ENCODE data around the gene RABGAP1L.

Gene RABGAP1L

DNA sequence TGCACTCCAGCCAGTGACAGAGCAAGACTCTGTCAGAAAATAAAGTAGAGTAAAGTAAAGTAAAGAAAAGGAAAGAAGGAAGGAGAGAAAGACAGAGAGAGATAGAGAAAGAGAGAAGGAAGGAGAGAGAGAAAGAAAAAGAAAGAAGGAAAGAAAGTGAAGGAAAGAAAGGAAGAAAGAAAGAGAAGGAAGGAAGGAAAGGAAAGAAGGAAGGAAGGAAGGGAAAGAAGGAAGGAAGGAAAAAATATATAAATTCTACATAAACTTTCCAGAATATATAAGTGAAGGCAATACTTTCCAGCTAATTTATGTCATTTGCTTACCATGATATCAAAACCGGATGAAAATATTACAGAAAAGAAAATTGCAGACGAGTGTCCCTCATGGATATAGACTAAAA is 216.7 kb downstream of the RABGAP1L start:
- H3K4me3 ChIP-seq, result no peak overlapping the region
- H3K9me3 ChIP-seq (ENCODE audit: low read depth, low read length), result no peaks in the 10 kb centered on the region
- DNase-seq (ENCODE audit: low read depth, low spot score), result no peak
- H3K36me3 ChIP-seq (ENCODE audit: insufficient read depth, low read length), result no peaks in the 10 kb centered on the region
- no peak overlapping the region for H3K9ac ChIP-seq (ENCODE audit: insufficient read length)
- H3K27ac ChIP-seq, result no peak overlapping the region
- TF ChIP-seq EZH2 (IDR thresholded peaks at IDR 0.05) (no peak), FOXP2 (optimal IDR thresholded peaks at IDR 0.05; ENCODE audit: control extremely low read depth, extremely low read length, insufficient read depth) (no peak), POLR2AphosphoS5 (IDR thresholded peaks at IDR 0.05; ENCODE audit: borderline replicate concordance, low read depth, low read length) (no peak)

DNA sequence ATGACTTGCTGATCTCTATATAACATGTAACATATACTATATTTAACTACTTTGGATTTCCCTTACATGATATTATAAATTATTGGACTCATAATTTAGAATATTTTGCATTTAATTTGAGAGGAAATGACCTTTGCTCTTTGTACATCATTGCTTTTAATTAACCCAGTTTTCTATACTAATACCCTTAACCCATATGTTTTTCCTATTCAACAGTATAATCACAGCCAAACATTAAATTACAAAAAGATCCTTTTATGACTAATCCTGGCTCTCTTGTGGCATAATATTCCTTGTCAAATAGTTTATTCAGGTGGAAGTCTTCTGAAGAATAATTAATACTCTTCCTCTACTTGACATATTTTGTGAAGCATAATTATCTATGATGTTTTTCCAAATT is 232.4 kb downstream of the RABGAP1L start:
- Histone ChIP-seq H3K4me3 (no peak overlapping the region), H3K9me3 (ENCODE audit: low read depth, low read length) (no peaks in the 10 kb centered on the region), H3K36me3 (ENCODE audit: insufficient read depth, low read length) (no peaks in the 10 kb centered on the region), H3K27ac (no peak overlapping the region), H3K9ac (ENCODE audit: insufficient read length) (no peak overlapping the region)
- DNase-seq (ENCODE audit: low read depth, low spot score), result no peak
- no peak for TF ChIP-seq FOXP2 (optimal IDR thresholded peaks at IDR 0.05; ENCODE audit: control extremely low read depth, extremely low read length, insufficient read depth)
- no peak for TF ChIP-seq EZH2 (IDR thresholded peaks at IDR 0.05)
- no peak for TF ChIP-seq POLR2AphosphoS5 (IDR thresholded peaks at IDR 0.05; ENCODE audit: borderline replicate concordance, low read depth, low read length)

DNA sequence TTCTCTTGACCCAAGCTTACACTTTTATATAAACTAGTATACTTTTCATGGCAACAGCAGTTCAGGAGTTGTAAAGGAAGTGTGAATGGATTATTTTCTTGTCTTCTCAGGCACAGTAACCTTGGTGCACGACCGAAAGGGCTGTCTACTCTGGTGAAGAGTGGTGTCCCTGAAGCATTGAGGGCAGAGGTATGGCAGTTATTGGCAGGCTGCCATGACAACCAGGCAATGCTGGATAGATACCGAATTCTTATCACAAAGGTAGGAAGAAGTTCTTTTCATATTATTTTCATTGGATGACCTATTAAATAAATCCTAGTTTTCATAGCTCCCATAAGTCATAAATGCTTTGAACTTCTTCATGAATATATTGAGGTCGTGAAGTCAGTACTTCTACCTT is 234.6 kb downstream of the RABGAP1L start:
- TF ChIP-seq EZH2 (IDR thresholded peaks at IDR 0.05) (no peak), FOXP2 (optimal IDR thresholded peaks at IDR 0.05; ENCODE audit: control extremely low read depth, extremely low read length, insufficient read depth) (no peak), POLR2AphosphoS5 (IDR thresholded peaks at IDR 0.05; ENCODE audit: borderline replicate concordance, low read depth, low read length) (no peak)
- DNase-seq (ENCODE audit: low read depth, low spot score), result no peak
- Histone ChIP-seq H3K27ac (no peak overlapping the region), H3K9ac (ENCODE audit: insufficient read length) (no peak overlapping the region), H3K9me3 (ENCODE audit: low read depth, low read length) (no peaks in the 10 kb centered on the region), H3K36me3 (ENCODE audit: insufficient read depth, low read length) (no peaks in the 10 kb centered on the region), H3K4me3 (no peak overlapping the region)

DNA sequence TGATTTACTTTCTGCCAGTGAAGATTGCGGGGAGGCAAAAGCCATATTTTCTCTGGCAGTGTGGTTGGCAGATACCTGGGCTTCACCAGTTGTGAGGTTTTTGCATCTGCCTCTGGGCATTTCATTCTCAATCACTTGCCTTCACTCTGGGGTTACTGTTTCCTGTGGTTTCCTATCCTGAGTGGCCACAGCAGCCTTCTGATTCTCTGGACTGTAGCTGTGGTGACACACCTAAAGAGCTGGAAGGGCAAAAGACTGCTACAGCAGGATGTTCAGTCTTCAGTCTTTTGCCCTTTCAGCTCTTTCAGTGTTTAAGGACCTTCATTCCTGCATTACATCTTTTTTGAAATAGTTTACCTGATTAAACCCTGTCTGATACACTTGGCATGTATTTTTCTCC is 237.9 kb downstream of the RABGAP1L start:
- no peak overlapping the region for H3K27ac ChIP-seq
- DNase-seq (ENCODE audit: low read depth, low spot score), result no peak
- TF ChIP-seq EZH2 (IDR thresholded peaks at IDR 0.05), result no peak
- TF ChIP-seq POLR2AphosphoS5 (IDR thresholded peaks at IDR 0.05; ENCODE audit: borderline replicate concordance, low read depth, low read length), result no peak
- TF ChIP-seq FOXP2 (optimal IDR thresholded peaks at IDR 0.05; ENCODE audit: control extremely low read depth, extremely low read length, insufficient read depth), result no peak
- H3K36me3 ChIP-seq (ENCODE audit: insufficient read depth, low read length), result no peaks in the 10 kb centered on the region
- no peak overlapping the region for H3K9ac ChIP-seq (ENCODE audit: insufficient read length)
- no peaks in the 10 kb centered on the region for H3K9me3 ChIP-seq (ENCODE audit: low read depth, low read length)
- H3K4me3 ChIP-seq, result no peak overlapping the region

DNA sequence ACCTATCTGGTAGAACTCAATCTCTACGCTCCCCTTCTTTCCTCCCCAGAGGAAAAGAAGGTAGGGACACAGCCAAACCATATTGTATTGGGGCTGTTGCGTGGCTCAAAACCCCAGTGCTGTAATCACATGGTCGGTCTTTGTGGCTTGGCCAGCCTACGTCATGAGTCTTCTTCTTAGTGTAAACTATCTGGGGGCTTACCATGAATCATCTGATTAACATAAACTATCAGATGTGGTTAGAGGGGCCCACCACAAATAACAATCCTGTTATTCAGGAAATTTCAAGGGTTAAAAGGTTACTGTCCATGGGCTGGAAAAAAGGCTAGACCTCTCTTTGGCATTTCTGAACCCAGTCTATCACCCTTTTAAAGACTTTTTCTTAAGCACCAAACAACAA is 238.9 kb downstream of the RABGAP1L start:
- Histone ChIP-seq H3K9me3 (ENCODE audit: low read depth, low read length) (no peaks in the 10 kb centered on the region), H3K36me3 (ENCODE audit: insufficient read depth, low read length) (no peaks in the 10 kb centered on the region), H3K27ac (no peak overlapping the region), H3K4me3 (no peak overlapping the region), H3K9ac (ENCODE audit: insufficient read length) (no peak overlapping the region)
- DNase-seq (ENCODE audit: low read depth, low spot score), result no peak
- TF ChIP-seq FOXP2 (optimal IDR thresholded peaks at IDR 0.05; ENCODE audit: control extremely low read depth, extremely low read length, insufficient read depth), result no peak
- TF ChIP-seq EZH2 (IDR thresholded peaks at IDR 0.05), result no peak
- TF ChIP-seq POLR2AphosphoS5 (IDR thresholded peaks at IDR 0.05; ENCODE audit: borderline replicate concordance, low read depth, low read length), result no peak

DNA sequence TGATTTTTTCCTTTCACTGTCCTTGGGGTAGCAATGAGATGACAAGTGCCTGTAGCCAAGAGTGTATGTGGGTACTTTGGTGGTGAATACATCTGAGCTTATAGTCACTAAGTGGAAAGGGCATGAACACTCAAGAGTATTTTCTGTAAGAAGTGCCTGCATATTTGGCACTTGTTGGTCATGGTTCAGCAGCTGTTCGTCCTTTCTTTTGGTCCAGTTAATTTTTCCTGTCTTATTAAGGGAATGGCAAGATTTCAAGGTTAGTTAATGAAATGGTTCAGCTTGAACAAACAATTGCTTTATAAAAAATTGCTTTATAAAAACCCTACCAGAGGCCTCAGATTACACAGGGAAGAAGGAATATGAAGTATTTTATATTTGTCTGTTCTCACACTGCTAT is 239.9 kb downstream of the RABGAP1L start:
- Histone ChIP-seq H3K27ac (no peak overlapping the region), H3K9me3 (ENCODE audit: low read depth, low read length) (no peaks in the 10 kb centered on the region), H3K4me3 (no peak overlapping the region), H3K36me3 (ENCODE audit: insufficient read depth, low read length) (no peaks in the 10 kb centered on the region), H3K9ac (ENCODE audit: insufficient read length) (no peak overlapping the region)
- TF ChIP-seq EZH2 (IDR thresholded peaks at IDR 0.05), result no peak
- TF ChIP-seq POLR2AphosphoS5 (IDR thresholded peaks at IDR 0.05; ENCODE audit: borderline replicate concordance, low read depth, low read length), result no peak
- TF ChIP-seq FOXP2 (optimal IDR thresholded peaks at IDR 0.05; ENCODE audit: control extremely low read depth, extremely low read length, insufficient read depth), result no peak
- no peak for DNase-seq (ENCODE audit: low read depth, low spot score)

DNA sequence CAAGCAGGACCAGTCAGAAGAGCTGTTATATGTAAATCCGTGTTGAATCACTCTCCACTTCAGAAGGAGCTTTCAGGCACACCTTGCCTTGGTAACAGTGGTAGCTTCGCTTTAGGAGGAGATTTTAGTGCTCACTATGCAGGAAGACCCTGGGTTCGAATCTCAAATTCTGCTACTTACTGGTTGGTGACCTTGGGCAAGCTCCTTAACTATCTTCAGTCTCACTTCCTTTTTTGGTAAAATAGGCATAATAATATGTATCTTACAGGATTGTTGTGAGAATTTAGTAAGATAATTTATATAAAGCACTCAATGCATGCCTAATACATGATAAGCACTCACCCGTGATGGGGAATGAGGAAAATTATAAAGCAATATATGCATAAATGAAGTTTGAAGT is 241.8 kb downstream of the RABGAP1L start:
- Histone ChIP-seq H3K27ac (no peak overlapping the region), H3K36me3 (ENCODE audit: insufficient read depth, low read length) (no peaks in the 10 kb centered on the region), H3K9me3 (ENCODE audit: low read depth, low read length) (no peaks in the 10 kb centered on the region), H3K4me3 (no peak overlapping the region), H3K9ac (ENCODE audit: insufficient read length) (no peak overlapping the region)
- DNase-seq (ENCODE audit: low read depth, low spot score), result no peak
- TF ChIP-seq POLR2AphosphoS5 (IDR thresholded peaks at IDR 0.05; ENCODE audit: borderline replicate concordance, low read depth, low read length) (no peak), EZH2 (IDR thresholded peaks at IDR 0.05) (no peak), FOXP2 (optimal IDR thresholded peaks at IDR 0.05; ENCODE audit: control extremely low read depth, extremely low read length, insufficient read depth) (no peak)

DNA sequence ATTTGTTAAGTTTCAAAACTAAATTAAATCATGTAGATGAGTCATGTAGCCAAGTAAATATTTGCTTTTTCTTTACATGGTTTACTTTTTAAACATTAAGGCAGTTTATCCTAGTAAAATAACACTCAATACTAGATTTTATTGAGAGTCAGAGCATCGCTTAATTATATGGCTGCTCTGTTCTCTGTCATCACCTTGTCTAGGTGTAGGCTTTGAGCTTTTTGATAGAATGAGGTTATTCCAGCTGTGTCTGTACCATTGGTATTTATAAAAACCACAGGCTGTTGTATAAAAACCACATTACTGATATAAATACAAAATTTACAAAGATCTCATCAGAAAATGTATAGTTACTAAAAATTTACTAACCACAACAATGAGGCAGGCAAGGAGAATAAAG is 245.9 kb downstream of the RABGAP1L start:
- Histone ChIP-seq H3K27ac (no peak overlapping the region), H3K9me3 (ENCODE audit: low read depth, low read length) (no peaks in the 10 kb centered on the region), H3K9ac (ENCODE audit: insufficient read length) (no peak overlapping the region), H3K4me3 (no peak overlapping the region), H3K36me3 (ENCODE audit: insufficient read depth, low read length) (no peaks in the 10 kb centered on the region)
- no peak for TF ChIP-seq FOXP2 (optimal IDR thresholded peaks at IDR 0.05; ENCODE audit: control extremely low read depth, extremely low read length, insufficient read depth)
- no peak for TF ChIP-seq EZH2 (IDR thresholded peaks at IDR 0.05)
- TF ChIP-seq POLR2AphosphoS5 (IDR thresholded peaks at IDR 0.05; ENCODE audit: borderline replicate concordance, low read depth, low read length), result no peak
- DNase-seq (ENCODE audit: low read depth, low spot score), result no peak

DNA sequence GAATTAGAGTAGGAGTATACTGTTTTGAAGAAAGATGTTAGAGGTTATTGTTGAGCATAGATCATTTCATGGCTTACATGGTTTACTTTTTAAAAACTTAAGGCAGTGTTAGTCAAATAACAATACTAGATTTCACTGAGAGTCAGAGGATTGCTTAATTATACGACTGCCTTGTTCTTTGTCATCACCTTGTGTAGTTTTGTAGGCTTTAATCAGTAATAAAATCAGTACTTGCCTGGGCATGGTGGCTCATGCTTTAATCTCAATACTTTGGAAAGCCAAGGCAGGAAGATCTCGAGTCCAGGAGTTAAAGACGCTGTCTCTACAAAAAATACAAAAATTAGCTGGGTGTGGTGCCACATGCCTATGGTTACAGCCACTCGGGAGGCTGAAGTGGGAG is 247.1 kb downstream of the RABGAP1L start:
- no peak for DNase-seq (ENCODE audit: low read depth, low spot score)
- TF ChIP-seq FOXP2 (optimal IDR thresholded peaks at IDR 0.05; ENCODE audit: control extremely low read depth, extremely low read length, insufficient read depth) (no peak), EZH2 (IDR thresholded peaks at IDR 0.05) (no peak), POLR2AphosphoS5 (IDR thresholded peaks at IDR 0.05; ENCODE audit: borderline replicate concordance, low read depth, low read length) (no peak)
- H3K9ac ChIP-seq (ENCODE audit: insufficient read length), result no peak overlapping the region
- H3K36me3 ChIP-seq (ENCODE audit: insufficient read depth, low read length), result no peaks in the 10 kb centered on the region
- no peaks in the 10 kb centered on the region for H3K9me3 ChIP-seq (ENCODE audit: low read depth, low read length)
- no peak overlapping the region for H3K4me3 ChIP-seq
- H3K27ac ChIP-seq, result no peak overlapping the region
